H9 (cell line): ENCODE data around the gene TMEM266. TPM values are rescaled to one million over a fixed set of nuclear protein-coding genes. Genes with fewer than 3 reads are reported as not detected.

ENCODE experiments used
- DNase-seq: peaks from one replicate; pipeline ENCODE4 v3.0.0-alpha.2; 2017
- H2AFZ ChIP-seq: one replicate; pipeline ENCODE4 v1.6.1; 2013; ENCODE audit warnings: mild to moderate bottlenecking, low read length, control low read depth, moderate library complexity
- H2AK5ac ChIP-seq: 2 replicates; pipeline ENCODE4 v1.6.1; 2013; ENCODE audit warnings: low read length, control low read depth, mixed read lengths; ENCODE audit not compliant: insufficient read length
- H2BK120ac ChIP-seq: one replicate; pipeline ENCODE4 v1.6.1; 2013; ENCODE audit warnings: low read depth, mild to moderate bottlenecking, low read length, control low read depth, inconsistent platforms; ENCODE audit not compliant: poor library complexity, severe bottlenecking
- H2BK12ac ChIP-seq: 2 replicates; pipeline ENCODE4 v1.6.1; 2013; ENCODE audit warnings: low read length, control low read depth, mixed read lengths, low read depth; ENCODE audit not compliant: insufficient read length
- H2BK15ac ChIP-seq: 2 replicates; pipeline ENCODE4 v1.6.1; 2013; ENCODE audit warnings: low read depth, low read length, control low read depth
- H2BK20ac ChIP-seq: one replicate; pipeline ENCODE4 v1.6.1; 2013; ENCODE audit warnings: low read depth, mild to moderate bottlenecking, low read length, control low read depth, inconsistent platforms; ENCODE audit not compliant: poor library complexity, severe bottlenecking
- H2BK5ac ChIP-seq: 2 replicates; pipeline ENCODE4 v1.6.1; 2013; ENCODE audit warnings: low read length, control low read depth, mixed read lengths; ENCODE audit not compliant: insufficient read length
- H3K14ac ChIP-seq: 2 replicates; pipeline ENCODE4 v1.6.1; 2013; ENCODE audit warnings: low read length, control low read depth; ENCODE audit not compliant: insufficient read depth
- H3K18ac ChIP-seq: 2 replicates; pipeline ENCODE4 v1.6.1; 2013; ENCODE audit warnings: low read depth, mild to moderate bottlenecking, mixed read lengths, low read length, control low read depth; ENCODE audit not compliant: insufficient read length
- H3K23ac ChIP-seq: 2 replicates; pipeline ENCODE4 v1.6.1; 2013; ENCODE audit warnings: low read length, control low read depth, mixed read lengths, low read depth; ENCODE audit not compliant: insufficient read length
- H3K23me2 ChIP-seq: 2 replicates; pipeline ENCODE4 v1.6.1; 2013; ENCODE audit warnings: low read depth, mild to moderate bottlenecking, mixed read lengths, low read length, control low read depth; ENCODE audit not compliant: insufficient read length, poor library complexity, severe bottlenecking
- H3K27ac ChIP-seq: 2 replicates; pipeline ENCODE4 v1.5.1; 2013; ENCODE audit warnings: low read length, control low read depth, mixed read lengths, low read depth; ENCODE audit not compliant: insufficient read length
- H3K27me3 ChIP-seq: 2 replicates; pipeline ENCODE4 v1.6.1; 2013; ENCODE audit warnings: low read length, control low read depth, inconsistent platforms; ENCODE audit not compliant: insufficient read depth
- H3K4ac ChIP-seq: 2 replicates; pipeline ENCODE4 v1.6.1; 2013; ENCODE audit warnings: low read depth, mild to moderate bottlenecking, control low read depth, inconsistent platforms, low read length, moderate library complexity
- H3K4me1 ChIP-seq: 2 replicates; pipeline ENCODE4 v1.6.1; 2013; ENCODE audit warnings: low read length, control low read depth, inconsistent platforms; ENCODE audit not compliant: insufficient read depth
- H3K4me2 ChIP-seq: 2 replicates; pipeline ENCODE4 v1.6.1; 2013; ENCODE audit warnings: low read length, control low read depth, mixed read lengths; ENCODE audit not compliant: insufficient read length, insufficient read depth
- H3K56ac ChIP-seq: 2 replicates; pipeline ENCODE4 v1.6.1; 2013; ENCODE audit warnings: low read depth, mild to moderate bottlenecking, mixed read lengths, low read length, control low read depth; ENCODE audit not compliant: insufficient read length
- H3K79me1 ChIP-seq: 2 replicates; pipeline ENCODE4 v1.6.1; 2013; ENCODE audit warnings: low read depth, mild to moderate bottlenecking, moderate library complexity, low read length, control low read depth, inconsistent platforms; ENCODE audit not compliant: insufficient read depth, poor library complexity, severe bottlenecking
- H3K79me2 ChIP-seq: 2 replicates; pipeline ENCODE4 v1.6.1; 2013; ENCODE audit warnings: low read length, control low read depth, inconsistent platforms; ENCODE audit not compliant: insufficient read depth
- H3K9ac ChIP-seq: 2 replicates; pipeline ENCODE4 v1.6.1; 2013; ENCODE audit warnings: low read length, control low read depth, mixed read lengths; ENCODE audit not compliant: insufficient read length; ENCODE audit errors: extremely low read depth
- H3K9me3 ChIP-seq: one replicate; pipeline ENCODE4 v1.6.1; 2013; ENCODE audit warnings: low read depth, low read length, inconsistent platforms; ENCODE audit not compliant: control insufficient read depth
- H3T11ph ChIP-seq: one replicate; pipeline ENCODE4 v1.6.1; 2013; ENCODE audit warnings: mild to moderate bottlenecking, low read length, control low read depth, inconsistent platforms
- H4K20me1 ChIP-seq: one replicate; pipeline ENCODE4 v1.6.1; 2013; ENCODE audit not compliant: control insufficient read depth, insufficient read length, insufficient read depth
- H4K5ac ChIP-seq: 2 replicates; pipeline ENCODE4 v1.6.1; 2013; ENCODE audit warnings: low read depth, mild to moderate bottlenecking, mixed read lengths, low read length, control low read depth; ENCODE audit not compliant: insufficient read length
- H4K8ac ChIP-seq: replicated peaks from 2 replicates; pipeline ENCODE4 v1.6.1; 2013; ENCODE audit warnings: low read length, control low read depth, mixed read lengths, low read depth; ENCODE audit not compliant: insufficient read length
- H4K91ac ChIP-seq: 2 replicates; pipeline ENCODE4 v1.6.1; 2013; ENCODE audit warnings: low read depth, mild to moderate bottlenecking, moderate library complexity, mixed read lengths, low read length, control low read depth; ENCODE audit not compliant: insufficient read length
- H3K27ac Mint-ChIP-seq, 3 experiments: 2 replicates in 2 of 3; 3 replicates in 1 of 3; pipeline ENCODE4 v1.8.0; 2020 to 2021; ENCODE audit warnings: mixed read lengths in 3 of 3, mild to moderate bottlenecking in 1 of 3, moderate library complexity in 1 of 3
- H3K27me3 Mint-ChIP-seq: 2 replicates; pipeline ENCODE4 v1.8.0; 2021; ENCODE audit warnings: low read depth, mild to moderate bottlenecking, moderate library complexity, mixed read lengths
- H3K36me3 Mint-ChIP-seq, 3 experiments: 2 replicates in 2 of 3; 3 replicates in 1 of 3; pipeline ENCODE4 v1.8.0; 2020 to 2021; ENCODE audit warnings: low read depth in 3 of 3, mixed read lengths in 3 of 3; ENCODE audit not compliant: insufficient read depth in 1 of 3
- H3K4me1 Mint-ChIP-seq, 2 experiments: 2 replicates each; pipeline ENCODE4 v1.8.0; 2020; ENCODE audit warnings: mixed read lengths in 2 of 2
- H3K4me3 Mint-ChIP-seq, 2 experiments: 2 replicates in 1 of 2; 3 replicates in 1 of 2; pipeline ENCODE4 v1.8.0; 2020 to 2021; ENCODE audit warnings: mild to moderate bottlenecking in 2 of 2, mixed read lengths in 2 of 2, moderate library complexity in 1 of 2
- H3K9me3 Mint-ChIP-seq, 2 experiments: 2 replicates in 1 of 2; 3 replicates in 1 of 2; pipeline ENCODE4 v1.8.0; 2020; ENCODE audit warnings: mild to moderate bottlenecking in 2 of 2, mixed read lengths in 2 of 2, moderate library complexity in 1 of 2
- WGBS: extraction: QIAGEN DNeasy Blood & Tissue Kit; methylation state at CpG from one replicate; pipeline ENCODE4 v1.1.7; 2013; ENCODE audit warnings: missing lambda C conversion rate, low lambda C conversion rate, mixed read lengths; ENCODE audit not compliant: insufficient read length; ENCODE audit errors: extremely low coverage; 5-methylcytosine and 5-hydroxymethylcytosine counted together
- long read RNA-seq: library from polyadenylated mRNA; unstranded; transcript quantifications from one replicate; pipeline ENCODE4 v2.0.0, GENCODE V29; 2020
- total RNA-seq: library from RNA; stranded (reverse); gene quantifications from 2 replicates; pipeline ENCODE4 v1.2.1, GENCODE V29; 2021
- TF ChIP-seq, protein P1 (sequence below): fragments of 200-600 bp; sonication (generic); conservative IDR thresholded peaks from 3 replicates; pipeline ENCODE4 v1.8.0; 2021; ENCODE audit warnings: antibody characterized with exemption, mild to moderate bottlenecking

Gene TMEM266, protein sequence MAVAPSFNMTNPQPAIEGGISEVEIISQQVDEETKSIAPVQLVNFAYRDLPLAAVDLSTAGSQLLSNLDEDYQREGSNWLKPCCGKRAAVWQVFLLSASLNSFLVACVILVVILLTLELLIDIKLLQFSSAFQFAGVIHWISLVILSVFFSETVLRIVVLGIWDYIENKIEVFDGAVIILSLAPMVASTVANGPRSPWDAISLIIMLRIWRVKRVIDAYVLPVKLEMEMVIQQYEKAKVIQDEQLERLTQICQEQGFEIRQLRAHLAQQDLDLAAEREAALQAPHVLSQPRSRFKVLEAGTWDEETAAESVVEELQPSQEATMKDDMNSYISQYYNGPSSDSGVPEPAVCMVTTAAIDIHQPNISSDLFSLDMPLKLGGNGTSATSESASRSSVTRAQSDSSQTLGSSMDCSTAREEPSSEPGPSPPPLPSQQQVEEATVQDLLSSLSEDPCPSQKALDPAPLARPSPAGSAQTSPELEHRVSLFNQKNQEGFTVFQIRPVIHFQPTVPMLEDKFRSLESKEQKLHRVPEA
- 0.55 and 0.81 TPM in 2 replicates for total RNA-seq
- long read RNA-seq, partial matches to known transcripts = 0 of 1 reads
- long read RNA-seq, other reads (novel, unspliced or antisense) = 0 of 1 reads

DNA sequence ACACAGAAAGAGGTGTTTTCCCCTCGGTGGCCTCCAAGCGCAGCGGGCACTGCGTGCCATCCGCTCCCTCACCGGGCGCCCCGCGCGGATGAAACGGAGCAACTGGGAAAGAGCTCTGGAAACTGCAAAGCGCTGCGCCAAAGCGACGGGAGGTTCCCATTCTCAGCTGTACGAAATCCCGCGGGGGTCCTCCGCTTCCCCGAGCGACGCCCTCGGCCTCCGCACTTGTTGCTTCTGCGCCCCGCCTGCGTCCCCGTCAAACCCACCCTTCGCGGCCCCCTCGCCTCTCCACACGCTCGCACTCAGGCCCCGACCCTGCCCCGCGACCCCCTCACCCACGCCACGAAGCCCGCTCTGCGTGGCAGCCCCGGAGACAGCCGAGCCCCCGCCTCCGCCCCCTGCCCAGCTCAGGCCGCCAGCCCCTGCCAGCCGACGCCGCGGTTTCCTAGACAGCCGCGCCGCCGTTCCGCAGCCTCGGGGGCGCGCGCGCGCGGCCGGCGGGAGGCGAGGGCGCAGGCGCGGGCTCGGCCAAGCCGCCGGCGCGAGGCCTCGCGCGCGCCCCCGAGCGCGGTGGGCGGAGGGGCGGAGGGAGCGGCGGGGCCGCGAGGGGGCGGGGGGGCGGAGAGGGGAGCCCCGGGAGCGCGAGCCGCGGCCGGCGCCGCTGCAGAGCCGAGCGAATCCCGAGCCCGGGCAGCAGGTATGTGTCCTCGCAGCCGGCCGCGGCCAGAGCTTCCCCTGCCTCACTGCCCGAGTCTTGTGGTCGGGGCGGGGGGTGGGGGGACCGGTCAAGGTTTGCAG is at the start of gene TMEM266:
TSS of gene TMEM266 (plus strand) at position 666 of the 798 bp plus-strand sequence. CDS start 74,279 bp downstream, outside the sequence.
- H3K36me3 Mint-ChIP-seq = no peaks in the 10 kb centered on the region
- no peak within 1 kb of the TSS for H2BK15ac ChIP-seq
- no peaks in the 10 kb centered on the region for H3K79me1 ChIP-seq
- H3K4me2 ChIP-seq = peak within 1 kb of the TSS; percentile 76
- no peak within 1 kb of the TSS for H2AFZ ChIP-seq
- no peak within 1 kb of the TSS for H4K5ac ChIP-seq
- no peak within 1 kb of the TSS for H3T11ph ChIP-seq
- no peaks in the 10 kb centered on the region for H3K79me2 ChIP-seq
- no CpG with 5 or more reads among the region's 107 CpGs for WGBS
- H3K23me2 ChIP-seq = peaks cover 8% of the 10 kb centered on the region
- no peak within 1 kb of the TSS for H4K8ac ChIP-seq
- no peaks in the 10 kb centered on the region for H4K20me1 ChIP-seq
- H3K27ac ChIP-seq = no peak within 1 kb of the TSS
- TF ChIP-seq, protein P1, sequence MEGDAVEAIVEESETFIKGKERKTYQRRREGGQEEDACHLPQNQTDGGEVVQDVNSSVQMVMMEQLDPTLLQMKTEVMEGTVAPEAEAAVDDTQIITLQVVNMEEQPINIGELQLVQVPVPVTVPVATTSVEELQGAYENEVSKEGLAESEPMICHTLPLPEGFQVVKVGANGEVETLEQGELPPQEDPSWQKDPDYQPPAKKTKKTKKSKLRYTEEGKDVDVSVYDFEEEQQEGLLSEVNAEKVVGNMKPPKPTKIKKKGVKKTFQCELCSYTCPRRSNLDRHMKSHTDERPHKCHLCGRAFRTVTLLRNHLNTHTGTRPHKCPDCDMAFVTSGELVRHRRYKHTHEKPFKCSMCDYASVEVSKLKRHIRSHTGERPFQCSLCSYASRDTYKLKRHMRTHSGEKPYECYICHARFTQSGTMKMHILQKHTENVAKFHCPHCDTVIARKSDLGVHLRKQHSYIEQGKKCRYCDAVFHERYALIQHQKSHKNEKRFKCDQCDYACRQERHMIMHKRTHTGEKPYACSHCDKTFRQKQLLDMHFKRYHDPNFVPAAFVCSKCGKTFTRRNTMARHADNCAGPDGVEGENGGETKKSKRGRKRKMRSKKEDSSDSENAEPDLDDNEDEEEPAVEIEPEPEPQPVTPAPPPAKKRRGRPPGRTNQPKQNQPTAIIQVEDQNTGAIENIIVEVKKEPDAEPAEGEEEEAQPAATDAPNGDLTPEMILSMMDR = peak; percentile 48; the same call in 2 of the 3 replicates
- H3K9me3 Mint-ChIP-seq = no peaks in the 10 kb centered on the region; a peak in 1 of 5 replicates
- peaks cover 48% of the 10 kb centered on the region for H3K27me3 Mint-ChIP-seq
- H3K14ac ChIP-seq = no peak within 1 kb of the TSS
- H2BK5ac ChIP-seq = no peak within 1 kb of the TSS
- H2BK12ac ChIP-seq = no peak within 1 kb of the TSS
- no peak within 1 kb of the TSS for H3K18ac ChIP-seq
- H3K23ac ChIP-seq = no peak within 1 kb of the TSS
- no peak within 1 kb of the TSS for H3K4ac ChIP-seq
- H2AK5ac ChIP-seq = no peak within 1 kb of the TSS
- no peak within 1 kb of the TSS for H3K27ac Mint-ChIP-seq
- H3K27me3 ChIP-seq = no peaks in the 10 kb centered on the region
- peaks cover 31 to 32% of the 10 kb centered on the region in 2 experiments for H3K4me1 Mint-ChIP-seq
- H3K9me3 ChIP-seq = no peaks in the 10 kb centered on the region
- no peak within 1 kb of the TSS for H4K91ac ChIP-seq
- peaks cover 3% of the 10 kb centered on the region; the same call in 1 of the 2 replicates for H3K4me1 ChIP-seq
- H3K9ac ChIP-seq = peak within 1 kb of the TSS; percentile 25
- no peak within 1 kb of the TSS for H3K56ac ChIP-seq
- no peak within 1 kb of the TSS for H2BK20ac ChIP-seq
- H3K4me3 Mint-ChIP-seq = peak within 1 kb of the TSS; percentile 79 to 85
- DNase-seq = peak; percentile 74
- no peak within 1 kb of the TSS for H2BK120ac ChIP-seq
